Neural cell (in vitro differentiated cells): ENCODE results near the gene CDK6.

Source experiments
- EZH2 ChIP-seq: fragments of 200-600, 300-800 bp; shearing (Covaris generic), sonication (generic); IDR thresholded peaks from 2 replicates; pipeline ENCODE4 v1.6.1; 2014; ENCODE audit warnings: antibody characterized with exemption, low read length, borderline replicate concordance, mild to moderate bottlenecking; ENCODE audit not compliant: insufficient read depth, poor library complexity, severe bottlenecking
- MXI1 ChIP-seq: fragments of 450-650 bp; conservative IDR thresholded peaks from 2 replicates; pipeline ENCODE4 v1.6.1; 2014; ENCODE audit warnings: antibody characterized with exemption, mild to moderate bottlenecking; ENCODE audit not compliant: poor library complexity, severe bottlenecking
- POLR2AphosphoS5 ChIP-seq: IDR thresholded peaks from 2 replicates; pipeline ENCODE4 v1.6.1; 2012
- TF ChIP-seq, protein P1 (sequence below): fragments of 450-650 bp; IDR thresholded peaks from 2 replicates; pipeline ENCODE4 v1.5.1; 2014; ENCODE audit warnings: antibody characterized with exemption, mild to moderate bottlenecking, moderate library complexity; ENCODE audit not compliant: poor library complexity, severe bottlenecking

DNA sequence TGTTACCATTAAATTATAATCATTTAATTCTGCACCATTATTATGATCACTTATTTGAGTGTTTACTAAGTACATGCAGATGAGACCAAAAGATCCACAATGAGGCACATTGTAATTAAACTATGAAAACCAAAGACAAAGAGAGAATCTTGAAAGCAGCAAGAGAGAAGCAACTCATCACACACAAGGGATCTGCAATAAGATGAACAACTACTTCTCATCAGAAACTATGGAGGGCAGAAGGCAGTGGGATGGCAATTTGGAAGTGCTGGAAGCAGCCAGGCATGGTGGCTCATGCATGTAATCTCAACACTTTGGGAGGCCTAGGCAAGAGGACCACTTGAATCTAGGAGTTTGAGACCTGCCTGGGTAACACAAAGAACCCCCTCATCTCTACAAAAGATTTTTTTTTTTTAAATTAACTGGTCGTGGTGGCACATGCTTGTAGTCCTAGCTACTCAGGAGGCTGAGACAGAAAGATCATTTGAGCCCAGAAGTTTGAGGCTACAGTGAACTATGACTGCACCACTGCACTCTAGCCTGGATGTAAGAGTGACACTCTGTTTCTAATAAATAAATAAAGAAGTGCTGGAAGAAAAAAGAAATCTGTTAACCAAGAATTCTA lies 47.7 kb downstream of the CDK6 start:
- TF ChIP-seq, protein P1, sequence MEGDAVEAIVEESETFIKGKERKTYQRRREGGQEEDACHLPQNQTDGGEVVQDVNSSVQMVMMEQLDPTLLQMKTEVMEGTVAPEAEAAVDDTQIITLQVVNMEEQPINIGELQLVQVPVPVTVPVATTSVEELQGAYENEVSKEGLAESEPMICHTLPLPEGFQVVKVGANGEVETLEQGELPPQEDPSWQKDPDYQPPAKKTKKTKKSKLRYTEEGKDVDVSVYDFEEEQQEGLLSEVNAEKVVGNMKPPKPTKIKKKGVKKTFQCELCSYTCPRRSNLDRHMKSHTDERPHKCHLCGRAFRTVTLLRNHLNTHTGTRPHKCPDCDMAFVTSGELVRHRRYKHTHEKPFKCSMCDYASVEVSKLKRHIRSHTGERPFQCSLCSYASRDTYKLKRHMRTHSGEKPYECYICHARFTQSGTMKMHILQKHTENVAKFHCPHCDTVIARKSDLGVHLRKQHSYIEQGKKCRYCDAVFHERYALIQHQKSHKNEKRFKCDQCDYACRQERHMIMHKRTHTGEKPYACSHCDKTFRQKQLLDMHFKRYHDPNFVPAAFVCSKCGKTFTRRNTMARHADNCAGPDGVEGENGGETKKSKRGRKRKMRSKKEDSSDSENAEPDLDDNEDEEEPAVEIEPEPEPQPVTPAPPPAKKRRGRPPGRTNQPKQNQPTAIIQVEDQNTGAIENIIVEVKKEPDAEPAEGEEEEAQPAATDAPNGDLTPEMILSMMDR, result no peak
- no peak for TF ChIP-seq EZH2
- no peak for TF ChIP-seq MXI1
- no peak for TF ChIP-seq POLR2AphosphoS5
